HG02588 (cell line): Measurements from ENCODE around the gene TLX2.
"Not testable (repeated sequence)": the region's sequence is repeated elsewhere in the genome, so short reads cannot be mapped to it uniquely, and the experiment has no call there.

Source experiments
- ATAC-seq: cut with Tn5 transposase; IDR thresholded peaks from one replicate; pipeline ENCODE4 v1.9.1; 2021; ENCODE audit warnings: mild to moderate bottlenecking, moderate library complexity; ENCODE audit not compliant: unreplicated experiment

The TLX2 gene

GRCh38 chr2:74514368-74515270 lies at the start of gene TLX2:
Gene TLX2, plus strand, starts transcription at chr2:74514450. Its CDS starts 357 bp downstream, at chr2:74514807.
- no peak for ATAC-seq

GRCh38 chr2:74470742-74471141 lies 43.5 kb upstream of the TLX2 start:
- ATAC-seq: not testable (repeated sequence)

- no peak for ATAC-seq
Measured at GRCh38 chr2:74471332-74472065, 42.8 kb upstream of the TLX2 start.

GRCh38 chr2:74472086-74472944 lies 41.9 kb upstream of the TLX2 start, which contains the start of gene MRPL53:
Gene MRPL53, minus strand, starts transcription at chr2:74472680. Its CDS starts 20 bp downstream, at chr2:74472660.
- ATAC-seq: peak; percentile 82

- no peak for ATAC-seq
Measured at GRCh38 chr2:74472945-74473258, 41.3 kb upstream of the TLX2 start.

- no peak for ATAC-seq
Measured at GRCh38 chr2:74474481-74474880, 39.8 kb upstream of the TLX2 start.

GRCh38 chr2:74474899-74475298 lies 39.4 kb upstream of the TLX2 start:
- no peak for ATAC-seq

- no peak for ATAC-seq
Measured at GRCh38 chr2:74481431-74481830, 32.8 kb upstream of the TLX2 start.

GRCh38 chr2:74481961-74482800 lies 32.1 kb upstream of the TLX2 start:
- peak; percentile 42 for ATAC-seq

- ATAC-seq: peak; percentile 86
Measured at GRCh38 chr2:74482801-74483674, 31.2 kb upstream of the TLX2 start, which contains the start of the genes CCDC142 and TTC31. Gene CCDC142, minus strand, starts transcription at chr2:74482998. Its CDS starts 161 bp downstream, at chr2:74482837. Gene TTC31, plus strand, starts transcription at chr2:74483081. Its CDS starts 15 bp downstream, at chr2:74483096.

- not testable (repeated sequence) for ATAC-seq
Measured at GRCh38 chr2:74483675-74484164, 30.5 kb upstream of the TLX2 start.

- ATAC-seq: no peak
Measured at GRCh38 chr2:74486141-74486540, 28.1 kb upstream of the TLX2 start.

- no peak for ATAC-seq
Measured at GRCh38 chr2:74488643-74489481, 25.4 kb upstream of the TLX2 start.

- no peak for ATAC-seq
Measured at GRCh38 chr2:74489906-74490305, 24.3 kb upstream of the TLX2 start.

- no peak for ATAC-seq
Measured at GRCh38 chr2:74491648-74492544, 22.4 kb upstream of the TLX2 start.

GRCh38 chr2:74493546-74493945 lies 20.7 kb upstream of the TLX2 start:
- no peak for ATAC-seq

- ATAC-seq: no peak
Measured at GRCh38 chr2:74495440-74495839, 18.8 kb upstream of the TLX2 start.
